Nephron (organoid): ENCODE results near the gene CELA3B.

Experiments
- H3K27ac Mint-ChIP-seq, 3 experiments: 2 replicates each; pipeline ENCODE4 v1.8.0; 2020; ENCODE audit warnings: mixed read lengths in 3 of 3, mild to moderate bottlenecking in 2 of 3, moderate library complexity in 1 of 3
- H3K27me3 Mint-ChIP-seq: 2 replicates; pipeline ENCODE4 v1.8.0; 2021; ENCODE audit warnings: low read depth, mild to moderate bottlenecking, moderate library complexity, mixed read lengths
- H3K36me3 Mint-ChIP-seq: 2 replicates; pipeline ENCODE4 v1.8.0; 2020; ENCODE audit warnings: low read depth, mixed read lengths
- H3K4me1 Mint-ChIP-seq: 2 replicates; pipeline ENCODE4 v1.8.0; 2020; ENCODE audit warnings: mixed read lengths
- H3K4me3 Mint-ChIP-seq, 3 experiments: 2 replicates each; pipeline ENCODE4 v1.8.0; 2020; ENCODE audit warnings: mild to moderate bottlenecking in 3 of 3, mixed read lengths in 3 of 3, moderate library complexity in 2 of 3
- H3K9me3 Mint-ChIP-seq: 2 replicates; pipeline ENCODE4 v1.8.0; 2020; ENCODE audit warnings: mixed read lengths
- CTCF ChIP-seq, 3 experiments: fragments of 200-600 bp; sonication (generic); IDR thresholded peaks; one replicate each; pipeline ENCODE4 v1.5.0; 2021; ENCODE audit warnings: antibody characterized with exemption in 3 of 3; ENCODE audit not compliant: unreplicated experiment in 3 of 3

CELA3B gene

GRCh38 chr1:22018583-22019559 is 42.0 kb downstream of the CELA3B start:
- Mint-ChIP-seq H3K4me1 (peaks cover 6% of the 10 kb centered on the region), H3K9me3 (no peaks in the 10 kb centered on the region), H3K4me3 (no peak overlapping the region), H3K27me3 (peaks cover 14% of the 10 kb centered on the region), H3K36me3 (no peaks in the 10 kb centered on the region), H3K27ac (no peak overlapping the region)
- TF ChIP-seq CTCF (IDR thresholded peaks at IDR 0.05; ENCODE audit: unreplicated experiment in 3 of 3): no peak

- no peak overlapping the region for H3K4me3 Mint-ChIP-seq
- no peaks in the 10 kb centered on the region for H3K27me3 Mint-ChIP-seq
- no peaks in the 10 kb centered on the region for H3K9me3 Mint-ChIP-seq
- peaks cover 15% of the 10 kb centered on the region for H3K4me1 Mint-ChIP-seq
- H3K27ac Mint-ChIP-seq: no peak overlapping the region
- H3K36me3 Mint-ChIP-seq: no peaks in the 10 kb centered on the region
- no peak for TF ChIP-seq CTCF (IDR thresholded peaks at IDR 0.05; ENCODE audit: unreplicated experiment in 3 of 3)
Measured at GRCh38 chr1:22021061-22021460, 44.2 kb downstream of the CELA3B start.

GRCh38 chr1:22024485-22025367 is 47.9 kb downstream of the CELA3B start:
- Mint-ChIP-seq H3K4me1 (peaks cover 23% of the 10 kb centered on the region), H3K36me3 (no peaks in the 10 kb centered on the region), H3K9me3 (no peaks in the 10 kb centered on the region), H3K4me3 (peak overlapping the region; percentile 89 to 96 (median 93)), H3K27me3 (no peaks in the 10 kb centered on the region), H3K27ac (peak overlapping the region; percentile 58 to 93 (median 87))
- no peak for TF ChIP-seq CTCF (IDR thresholded peaks at IDR 0.05; ENCODE audit: unreplicated experiment in 3 of 3)

- Mint-ChIP-seq H3K9me3 (no peaks in the 10 kb centered on the region), H3K36me3 (no peaks in the 10 kb centered on the region), H3K4me1 (peaks cover 29% of the 10 kb centered on the region), H3K4me3 (peak overlapping the region; percentile 89 to 96 (median 93)), H3K27ac (peak overlapping the region; percentile 58 to 93 (median 87)), H3K27me3 (no peaks in the 10 kb centered on the region)
- TF ChIP-seq CTCF (IDR thresholded peaks at IDR 0.05; ENCODE audit: unreplicated experiment in 3 of 3): no peak
Measured at GRCh38 chr1:22025368-22026155, 48.7 kb downstream of the CELA3B start.

GRCh38 chr1:22026924-22027289 is 50.1 kb downstream of the CELA3B start:
- Mint-ChIP-seq H3K4me3 (peak overlapping the region; percentile 27 to 93 (median 82)), H3K4me1 (peaks cover 37% of the 10 kb centered on the region), H3K27me3 (no peaks in the 10 kb centered on the region), H3K9me3 (no peaks in the 10 kb centered on the region), H3K36me3 (no peaks in the 10 kb centered on the region), H3K27ac (no peak overlapping the region)
- no peak for TF ChIP-seq CTCF (IDR thresholded peaks at IDR 0.05; ENCODE audit: unreplicated experiment in 3 of 3)
